GM21526 (cell line): ENCODE measurements around the gene PPP3R1.
A peak's percentile ranks its signal among the peaks of the same experiment; 100 is the strongest.

Source experiments
- ATAC-seq: cut with Tn5 transposase; IDR thresholded peaks from one replicate; pipeline ENCODE4 v1.9.1; 2021; ENCODE audit warnings: moderate library complexity; ENCODE audit not compliant: unreplicated experiment, low FRiP score

The PPP3R1 gene

GRCh38 chr2:68263632-68264031 is 11.3 kb upstream of the PPP3R1 start:
- no peak for ATAC-seq

GRCh38 chr2:68258851-68259250 is 6.5 kb upstream of the PPP3R1 start:
- ATAC-seq = no peak

- no peak for ATAC-seq
Observed at GRCh38 chr2:68256093-68256450, 3.7 kb upstream of the PPP3R1 start.

DNA sequence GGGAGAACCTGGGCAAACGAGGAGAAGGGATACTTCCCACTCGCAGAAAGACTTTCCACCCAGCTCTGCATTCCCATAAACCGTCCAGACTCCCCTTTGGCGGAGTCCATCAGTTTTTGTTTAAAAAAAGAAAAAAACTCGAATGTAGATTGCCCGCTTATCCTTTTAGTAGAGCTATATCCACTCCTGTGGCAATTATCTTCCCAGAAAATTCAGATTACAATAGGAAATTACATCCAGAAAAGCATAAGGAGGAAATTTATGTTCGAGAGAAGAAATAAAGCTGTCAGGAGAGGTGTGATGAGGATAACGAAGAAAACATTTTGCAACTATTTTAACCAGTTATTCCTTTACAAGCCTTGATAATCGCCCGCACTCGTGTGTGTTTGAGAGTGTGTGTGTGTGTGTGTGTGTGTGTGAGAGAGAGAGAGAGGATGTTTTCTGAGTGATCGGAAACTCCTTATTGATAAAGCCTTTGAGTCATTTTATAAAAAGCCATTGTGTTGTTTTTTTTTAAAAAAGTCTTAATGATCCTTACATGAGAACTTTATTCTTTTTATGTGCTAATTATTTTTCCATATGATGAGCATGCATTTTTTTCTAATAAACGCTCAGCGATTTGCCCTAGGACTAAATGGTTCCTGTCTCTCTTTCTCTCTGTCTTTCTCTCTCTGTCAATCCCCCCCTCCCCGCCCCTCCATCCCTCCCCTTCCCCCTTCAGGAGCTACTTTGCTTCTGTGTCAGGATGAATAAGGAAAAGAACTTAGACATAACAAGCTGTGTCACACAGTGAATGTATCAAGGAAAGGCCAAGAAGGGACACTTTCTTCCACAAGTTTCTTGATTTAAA is 1.1 kb upstream of the PPP3R1 start:
- no peak for ATAC-seq

DNA sequence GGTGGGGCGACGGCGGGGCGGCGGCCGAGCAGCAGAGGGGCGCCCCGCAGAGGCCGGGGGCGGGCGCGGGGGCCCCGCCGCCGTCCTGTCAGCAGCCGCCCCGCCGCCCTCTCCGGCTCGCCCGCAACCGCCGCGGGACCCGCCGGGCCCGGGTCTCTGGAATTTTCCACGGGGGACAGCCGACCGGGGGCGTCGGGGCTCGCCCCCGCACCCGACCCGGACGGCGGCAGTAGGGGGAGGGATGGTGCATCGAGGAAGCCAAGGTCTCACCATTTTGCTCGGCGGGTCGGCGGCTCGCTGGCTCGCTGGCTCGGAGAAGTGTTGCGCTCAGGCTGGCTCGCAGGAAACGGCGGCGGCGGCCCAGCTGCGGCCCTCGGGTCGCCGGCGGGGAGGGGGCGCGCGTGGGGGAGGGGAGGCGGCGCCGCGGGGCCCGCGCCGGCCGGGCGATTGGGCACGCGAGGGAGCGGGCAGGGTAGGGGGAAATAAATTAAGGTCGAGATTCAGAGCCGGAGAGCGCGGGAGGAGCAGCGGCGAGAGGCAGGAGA is 405 bp downstream of the PPP3R1 start:
- peak; percentile 9 for ATAC-seq

DNA sequence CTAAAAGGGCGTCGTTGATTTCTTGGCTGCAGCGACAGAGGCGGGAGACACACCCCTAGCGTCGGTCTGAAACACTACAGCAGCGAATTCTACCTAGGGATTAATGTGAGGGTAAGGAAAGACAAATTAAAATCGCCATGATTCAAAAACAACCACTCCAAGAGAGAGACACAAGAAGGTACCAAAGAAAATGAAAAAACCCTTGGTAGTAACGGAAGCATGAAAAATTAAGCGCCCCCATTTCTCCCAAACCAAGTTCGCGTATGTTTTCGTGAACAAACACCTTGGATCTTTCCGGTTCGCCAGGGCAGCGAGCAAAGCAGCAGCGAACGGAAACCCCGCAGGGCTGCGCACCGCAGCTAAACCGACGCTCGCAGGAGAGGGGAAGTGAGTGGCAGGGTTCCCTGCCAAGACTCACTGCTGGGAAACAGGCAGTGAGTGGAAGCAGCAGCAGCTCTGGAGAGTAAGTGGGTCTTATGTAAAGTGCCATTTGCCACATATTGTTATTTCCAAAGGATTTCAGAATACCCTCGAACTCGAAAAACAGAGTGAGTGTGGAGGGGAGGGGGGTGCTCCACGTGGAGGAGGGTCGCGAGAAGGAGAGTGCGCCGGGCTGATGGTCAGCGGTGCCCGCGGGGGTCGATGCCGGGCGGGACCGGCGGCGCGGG is 1.0 kb downstream of the PPP3R1 start:
- ATAC-seq = peak; percentile 55

DNA sequence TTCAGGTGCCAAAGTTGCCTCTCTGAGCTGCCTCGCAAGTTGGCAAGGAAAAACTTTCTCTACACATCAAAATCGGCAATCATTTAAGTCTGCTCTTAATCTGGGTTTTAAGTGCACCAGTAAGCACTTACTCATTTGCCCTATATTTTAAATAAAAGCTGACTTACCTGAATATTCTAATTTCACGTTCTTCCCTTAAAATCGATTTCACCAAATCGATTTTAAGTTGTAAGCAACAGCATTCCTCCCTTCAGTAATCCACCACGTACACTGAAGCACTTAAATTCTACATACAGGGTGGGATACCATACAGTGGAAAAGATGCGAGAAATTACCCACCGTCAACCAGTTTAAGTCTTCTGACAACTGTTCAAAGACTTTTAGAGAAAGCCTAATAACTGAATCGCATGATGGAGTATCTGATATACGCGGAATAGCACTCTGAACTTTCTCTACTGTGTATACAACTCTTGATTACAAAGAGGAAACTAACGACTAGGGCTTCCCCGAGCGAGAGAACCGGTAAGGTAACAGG is 1.6 kb downstream of the PPP3R1 start:
- no peak for ATAC-seq

DNA sequence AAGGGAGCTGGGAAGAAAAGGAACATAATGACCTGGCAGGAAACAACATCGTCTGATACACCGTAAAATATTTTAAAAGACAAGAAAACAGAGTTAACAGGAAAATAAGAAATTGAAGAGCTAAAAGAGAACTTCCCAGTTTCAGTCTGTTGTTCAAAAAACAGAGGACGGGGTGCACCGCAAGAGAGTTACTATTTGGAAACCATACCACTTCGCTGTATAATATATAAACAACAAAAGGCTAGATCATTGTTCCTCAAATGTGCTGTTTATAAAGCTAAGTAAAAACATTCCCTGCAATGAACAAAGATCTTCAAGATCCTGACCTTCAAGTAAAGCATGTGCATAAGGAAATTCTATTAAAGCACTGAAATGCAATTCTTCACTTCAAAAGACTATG is 2.1 kb downstream of the PPP3R1 start:
- no peak for ATAC-seq

DNA sequence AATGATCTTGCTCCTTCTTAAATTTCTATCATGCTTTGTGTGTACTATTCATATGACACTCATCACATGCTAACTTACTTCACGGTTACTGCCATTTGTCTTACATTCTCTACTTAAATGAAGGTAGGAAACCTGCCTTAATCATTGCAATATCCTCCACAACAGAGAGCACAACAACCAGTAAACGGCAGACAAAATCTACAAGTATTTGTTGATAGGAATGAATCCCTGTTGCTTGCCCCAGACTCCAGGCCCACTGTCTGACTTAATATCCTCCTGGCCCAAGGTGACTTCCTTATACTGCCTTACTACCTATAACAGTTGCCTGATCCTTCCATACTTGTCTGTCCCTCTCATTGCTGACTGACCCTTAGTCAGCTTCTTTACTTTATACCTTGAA is 3.5 kb downstream of the PPP3R1 start:
- ATAC-seq = no peak

- ATAC-seq = no peak
Observed at GRCh38 chr2:68248361-68248760, 4.0 kb downstream of the PPP3R1 start.

DNA sequence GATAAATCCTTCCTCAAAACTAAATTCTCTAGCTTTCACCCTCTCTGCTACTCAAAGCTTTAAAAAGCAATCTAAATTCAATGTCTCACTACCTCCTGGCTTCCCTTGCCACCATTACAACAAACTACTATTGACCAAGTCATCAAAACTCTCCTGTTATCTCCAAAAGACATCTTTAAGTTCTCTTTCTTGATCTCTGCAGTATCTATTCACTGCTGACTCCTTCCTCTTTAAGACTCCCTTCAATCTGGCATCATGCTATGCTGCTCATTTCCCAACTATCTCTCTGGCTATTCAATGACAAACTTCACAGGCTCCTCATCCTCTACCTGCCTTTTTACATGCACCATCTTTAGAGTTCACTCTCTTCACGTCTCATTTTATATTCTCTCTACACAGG is 5.9 kb downstream of the PPP3R1 start:
- no peak for ATAC-seq

GRCh38 chr2:68245672-68246071 is 6.7 kb downstream of the PPP3R1 start:
- no peak for ATAC-seq

GRCh38 chr2:68245066-68245465 is 7.3 kb downstream of the PPP3R1 start:
- no peak for ATAC-seq

- no peak for ATAC-seq
Observed at GRCh38 chr2:68244456-68244855, 7.9 kb downstream of the PPP3R1 start.

GRCh38 chr2:68241732-68242131 is 10.6 kb downstream of the PPP3R1 start:
- no peak for ATAC-seq

- ATAC-seq = no peak
Observed at GRCh38 chr2:68240446-68240845, 11.9 kb downstream of the PPP3R1 start.

- ATAC-seq = no peak
Observed at GRCh38 chr2:68238955-68239822, 13.1 kb downstream of the PPP3R1 start.

GRCh38 chr2:68237976-68238580 is 14.3 kb downstream of the PPP3R1 start:
- ATAC-seq = no peak

GRCh38 chr2:68237404-68237803 is 14.9 kb downstream of the PPP3R1 start:
- ATAC-seq = no peak

- ATAC-seq = no peak
Observed at GRCh38 chr2:68236876-68237275, 15.5 kb downstream of the PPP3R1 start.
